ENCODE measurements around the gene CFAP74.

- TF ChIP-seq CTCF (conservative IDR thresholded peaks at IDR 0.05; ENCODE audit: low read length) (no peak), EZH2phosphoT487 (IDR thresholded peaks at IDR 0.05; ENCODE audit: borderline replicate concordance) (no peak)
These were observed 7.4 kb downstream of the CFAP74 start for GRCh38 chr1:1996207-1996651.
